Thyroid gland (tissue), 4 donors: ENCODE results near the gene TRAPPC6A.

ENCODE experiments used
- POLR2A ChIP-seq, 2 donors: fragments of 450-650 bp; IDR thresholded peaks; one replicate each; pipeline ENCODE4 v1.6.1; 2017; ENCODE audit warnings: antibody characterized with exemption in 2 of 2, mild to moderate bottlenecking in 2 of 2, moderate library complexity in 1 of 2
- TF ChIP-seq, protein P1 (sequence below), 6 experiments: fragments of 200-600 bp in 3 of 6; fragments of 450-650 bp in 3 of 6; sonication (generic) in 3 of 6; IDR thresholded peaks; one replicate each; pipeline ENCODE4 v1.5.1; 2016 to 2019; ENCODE audit warnings: antibody characterized with exemption in 6 of 6, mild to moderate bottlenecking in 2 of 6, inconsistent platforms in 1 of 6, moderate library complexity in 1 of 6

DNA sequence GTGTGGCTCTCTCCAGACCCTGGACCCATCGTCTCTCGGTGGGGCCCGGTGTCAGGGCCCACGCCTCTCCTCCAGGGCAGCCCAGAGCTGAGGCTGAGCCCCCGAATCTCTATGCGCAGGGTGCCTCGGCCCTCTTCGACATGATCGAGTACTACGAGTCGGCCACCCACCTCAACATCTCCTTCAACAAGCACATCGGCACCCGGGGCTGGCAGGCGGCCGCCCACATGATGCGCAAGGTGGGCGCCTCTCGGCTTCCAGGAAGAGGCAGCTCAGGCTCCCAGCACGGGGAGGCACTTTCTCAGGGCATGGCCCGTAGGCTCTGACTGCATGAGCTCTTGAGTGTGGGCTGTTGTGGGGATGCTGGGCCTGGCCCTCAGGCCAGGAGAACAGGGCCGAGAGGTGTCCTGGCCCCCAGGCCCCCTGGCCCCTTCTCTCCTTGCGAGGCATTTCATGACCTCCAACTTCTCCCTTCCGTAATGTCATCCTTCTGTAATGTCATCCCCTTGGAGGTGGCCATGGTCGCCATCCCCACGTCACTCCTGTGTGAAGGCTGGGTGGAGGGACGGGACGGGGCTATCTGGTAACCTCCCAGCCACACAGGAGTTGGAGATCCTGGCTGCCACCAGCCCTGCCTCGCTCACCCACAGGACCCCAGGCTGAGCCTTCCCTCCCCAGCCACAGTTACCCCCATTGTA is 36.7 kb downstream of the TRAPPC6A start:
- TF ChIP-seq POLR2A (IDR thresholded peaks at IDR 0.05), result no peak
- TF ChIP-seq, protein P1, sequence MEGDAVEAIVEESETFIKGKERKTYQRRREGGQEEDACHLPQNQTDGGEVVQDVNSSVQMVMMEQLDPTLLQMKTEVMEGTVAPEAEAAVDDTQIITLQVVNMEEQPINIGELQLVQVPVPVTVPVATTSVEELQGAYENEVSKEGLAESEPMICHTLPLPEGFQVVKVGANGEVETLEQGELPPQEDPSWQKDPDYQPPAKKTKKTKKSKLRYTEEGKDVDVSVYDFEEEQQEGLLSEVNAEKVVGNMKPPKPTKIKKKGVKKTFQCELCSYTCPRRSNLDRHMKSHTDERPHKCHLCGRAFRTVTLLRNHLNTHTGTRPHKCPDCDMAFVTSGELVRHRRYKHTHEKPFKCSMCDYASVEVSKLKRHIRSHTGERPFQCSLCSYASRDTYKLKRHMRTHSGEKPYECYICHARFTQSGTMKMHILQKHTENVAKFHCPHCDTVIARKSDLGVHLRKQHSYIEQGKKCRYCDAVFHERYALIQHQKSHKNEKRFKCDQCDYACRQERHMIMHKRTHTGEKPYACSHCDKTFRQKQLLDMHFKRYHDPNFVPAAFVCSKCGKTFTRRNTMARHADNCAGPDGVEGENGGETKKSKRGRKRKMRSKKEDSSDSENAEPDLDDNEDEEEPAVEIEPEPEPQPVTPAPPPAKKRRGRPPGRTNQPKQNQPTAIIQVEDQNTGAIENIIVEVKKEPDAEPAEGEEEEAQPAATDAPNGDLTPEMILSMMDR (IDR thresholded peaks at IDR 0.05), result no peak
